Stimulated activated CD8-positive, alpha-beta memory T cell treated with anti-CD3 and anti-CD28 coated beads, Interleukin-2, amount 100 ng/mL, for 48 hours (primary cell): Measurements from ENCODE around the gene ZNF446.

Experiments
- DNase-seq, 2 donors: peaks; one replicate each; pipeline ENCODE4 v3.0.0-alpha.2; 2020; ENCODE audit warnings: low read depth in 2 of 2

The ZNF446 gene

DNA sequence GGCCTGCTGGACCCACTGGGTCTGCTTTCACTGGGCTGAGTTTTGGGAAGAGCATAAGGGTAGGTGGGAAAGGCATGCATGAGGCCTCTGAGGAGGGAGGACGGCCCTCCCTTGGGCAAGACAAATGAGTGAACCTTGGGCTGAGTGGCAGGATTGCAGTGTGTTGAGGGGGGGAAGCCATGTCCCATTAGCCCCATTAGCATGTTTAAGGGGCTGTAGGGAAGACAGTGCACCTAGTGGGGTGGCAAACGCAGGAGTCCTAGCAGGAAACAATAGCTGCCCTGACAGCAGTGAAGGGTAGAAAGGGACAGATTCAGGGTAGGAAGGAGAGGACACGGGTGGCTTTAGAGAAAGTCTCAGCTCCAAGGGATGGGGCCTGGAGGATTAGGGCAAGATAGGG is 46.6 kb downstream of the ZNF446 start:
- DNase-seq: no peak

DNA sequence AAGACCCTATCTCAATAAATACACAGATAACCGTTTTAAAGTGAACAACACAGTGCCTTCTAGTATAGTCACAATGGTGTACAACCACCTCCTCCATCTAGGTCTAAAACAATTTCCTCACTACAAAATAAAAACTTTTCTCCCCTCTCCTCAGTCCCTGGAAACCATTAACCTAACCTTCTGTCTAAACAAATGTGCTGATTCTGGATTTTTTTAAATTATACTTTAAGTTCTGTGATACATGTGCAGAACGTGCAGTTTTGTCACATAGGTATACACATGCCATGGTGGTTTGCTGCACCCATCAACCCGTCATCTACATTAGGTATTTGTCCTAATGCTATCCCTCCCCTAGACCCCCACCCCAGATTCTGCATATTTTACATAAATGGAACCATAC is 53.3 kb downstream of the ZNF446 start:
- DNase-seq: no peak
